OCI-LY3 (cell line): ENCODE data around the gene EIF1AX.

Source experiments
- H2AFZ ChIP-seq: fragments of 200-600, 300-600 bp; shearing (Covaris generic); 2 replicates; pipeline ENCODE4 v1.6.0; 2014; ENCODE audit warnings: antibody characterized with exemption, low read depth, low read length
- H3K27ac ChIP-seq: fragments of 200-600, 300-600 bp; sonication (generic); 2 replicates; pipeline ENCODE4 v1.5.1; 2014; ENCODE audit warnings: mild to moderate bottlenecking, low read length, moderate library complexity, mixed read lengths
- H3K27me3 ChIP-seq: fragments of 200-600, 300-600 bp; sonication (generic); 2 replicates; pipeline ENCODE4 v1.6.1; 2014; ENCODE audit warnings: low read depth, low read length, mixed read lengths
- H3K36me3 ChIP-seq: fragments of 200-600, 300-600 bp; sonication (generic); replicated peaks from 2 replicates; pipeline ENCODE3; 2014; ENCODE audit warnings: low read depth, low read length, mixed read lengths
- H3K4me1 ChIP-seq: fragments of 300-600, 200-600 bp; sonication (generic); 2 replicates; pipeline ENCODE4 v1.6.1; 2014; ENCODE audit warnings: low read length, mixed read lengths
- H3K4me2 ChIP-seq: fragments of 200-600, 300-600 bp; sonication (generic); 2 replicates; pipeline ENCODE4 v1.6.1; 2014; ENCODE audit warnings: low read length, mixed read lengths
- H3K4me3 ChIP-seq: fragments of 300-600, 200-600 bp; sonication (generic); 2 replicates; pipeline ENCODE4 v1.5.1; 2014; ENCODE audit warnings: antibody characterized with exemption, mild to moderate bottlenecking, low read length, moderate library complexity
- H3K79me2 ChIP-seq: fragments of 300-600, 200-600 bp; shearing (Covaris generic); 2 replicates; pipeline ENCODE4 v1.6.1; 2014; ENCODE audit warnings: mild to moderate bottlenecking, low read length, mixed read lengths
- H3K9ac ChIP-seq: fragments of 300-600, 200-600 bp; shearing (Covaris generic); 2 replicates; pipeline ENCODE4 v1.6.0; 2014; ENCODE audit warnings: mild to moderate bottlenecking, low read length, moderate library complexity
- H3K9me3 ChIP-seq: fragments of 200-600, 300-600 bp; shearing (Covaris generic); 2 replicates; pipeline ENCODE4 v1.6.1; 2014; ENCODE audit warnings: low read length, mixed read lengths; ENCODE audit not compliant: insufficient read depth
- H4K20me1 ChIP-seq: fragments of 200-600, 300-600 bp; sonication (generic); 2 replicates; pipeline ENCODE4 v1.6.1; 2016; ENCODE audit warnings: low read length, mixed read lengths; ENCODE audit not compliant: insufficient read depth
- CTCF ChIP-seq: fragments of 200-600, 300-600 bp; sonication (generic); IDR thresholded peaks from 2 replicates; pipeline ENCODE4 v1.5.1; 2014; ENCODE audit warnings: antibody characterized with exemption, low read length, low read depth
- EZH2phosphoT487 ChIP-seq: fragments of 200-600 bp; shearing (Covaris generic); IDR thresholded peaks from 2 replicates; pipeline ENCODE4 v1.6.1; 2018; ENCODE audit warnings: antibody characterized with exemption, mixed run types, low read depth

Gene EIF1AX

DNA sequence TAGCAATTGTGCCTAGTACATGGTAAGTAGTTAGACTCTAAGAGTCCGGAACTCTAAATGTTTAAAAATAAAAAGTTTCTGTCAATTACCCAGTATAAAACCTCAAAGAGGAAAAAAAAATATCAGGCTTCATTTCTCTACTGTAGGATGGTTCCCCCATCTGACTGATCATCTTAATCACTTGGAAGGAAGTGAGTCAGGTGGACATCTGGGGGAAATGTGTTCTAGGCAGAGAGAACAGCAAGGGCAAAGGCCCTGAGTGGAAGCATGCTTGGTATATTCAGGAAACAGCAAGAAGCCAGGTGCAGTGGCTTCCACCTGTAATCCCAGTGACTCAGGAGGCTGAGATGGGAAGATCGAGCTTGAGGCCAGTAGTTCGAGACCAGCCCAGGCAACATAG lies 2.9 kb upstream of the EIF1AX start:
- no peak overlapping the region for H3K27ac ChIP-seq
- H3K27me3 ChIP-seq = no peaks in the 10 kb centered on the region
- H3K36me3 ChIP-seq = peaks cover 12% of the 10 kb centered on the region
- no peak overlapping the region for H2AFZ ChIP-seq
- H3K4me1 ChIP-seq = peaks cover 24% of the 10 kb centered on the region
- peaks cover 10% of the 10 kb centered on the region for H4K20me1 ChIP-seq
- no peak overlapping the region for H3K4me3 ChIP-seq
- no peak overlapping the region for H3K4me2 ChIP-seq
- H3K9ac ChIP-seq = no peak overlapping the region
- TF ChIP-seq EZH2phosphoT487 = no peak
- no peak for TF ChIP-seq CTCF
- H3K9me3 ChIP-seq = no peaks in the 10 kb centered on the region
- H3K79me2 ChIP-seq = peaks cover 21% of the 10 kb centered on the region

- Histone ChIP-seq H3K9ac (no peak overlapping the region), H3K79me2 (peaks cover 30% of the 10 kb centered on the region), H3K4me1 (peaks cover 29% of the 10 kb centered on the region), H2AFZ (no peak overlapping the region), H3K4me3 (no peak overlapping the region), H4K20me1 (peaks cover 18% of the 10 kb centered on the region), H3K9me3 (no peaks in the 10 kb centered on the region), H3K36me3 (peaks cover 14% of the 10 kb centered on the region), H3K4me2 (no peak overlapping the region), H3K27ac (no peak overlapping the region), H3K27me3 (no peaks in the 10 kb centered on the region)
- TF ChIP-seq CTCF (no peak), EZH2phosphoT487 (no peak)
Observed at GRCh38 chrX:20143561-20143960, 1.9 kb upstream of the EIF1AX start.

- H3K36me3 ChIP-seq = peaks cover 17% of the 10 kb centered on the region
- H3K9ac ChIP-seq = no peak overlapping the region
- H3K4me2 ChIP-seq = peak overlapping the region; percentile 55; the same call in 1 of the 2 replicates
- H3K4me1 ChIP-seq = peaks cover 29% of the 10 kb centered on the region
- peaks cover 35% of the 10 kb centered on the region for H3K79me2 ChIP-seq
- H2AFZ ChIP-seq = no peak overlapping the region
- no peak overlapping the region for H3K4me3 ChIP-seq
- H3K27ac ChIP-seq = no peak overlapping the region
- H3K27me3 ChIP-seq = no peaks in the 10 kb centered on the region
- H4K20me1 ChIP-seq = peaks cover 18% of the 10 kb centered on the region
- no peak for TF ChIP-seq EZH2phosphoT487
- no peak for TF ChIP-seq CTCF
- H3K9me3 ChIP-seq = no peaks in the 10 kb centered on the region
Observed at GRCh38 chrX:20143111-20143510, 1.5 kb upstream of the EIF1AX start.

GRCh38 chrX:20140420-20140819 lies 1.2 kb downstream of the EIF1AX start:
- Histone ChIP-seq H3K79me2 (peaks cover 54% of the 10 kb centered on the region), H3K27me3 (no peaks in the 10 kb centered on the region), H3K4me3 (peak overlapping the region; percentile 93), H3K4me1 (peaks cover 19% of the 10 kb centered on the region), H3K27ac (no peak overlapping the region), H3K9me3 (no peaks in the 10 kb centered on the region), H2AFZ (no peak overlapping the region), H3K9ac (peak overlapping the region; percentile 87), H3K4me2 (peak overlapping the region; percentile 71), H4K20me1 (peaks cover 18% of the 10 kb centered on the region), H3K36me3 (peaks cover 23% of the 10 kb centered on the region)
- TF ChIP-seq CTCF (no peak), EZH2phosphoT487 (no peak)
